ENCODE data around the gene PSMD6. TPM values are rescaled to one million over a fixed set of nuclear protein-coding genes. Genes with fewer than 3 reads are reported as not detected.

The PSMD6 gene
- total RNA-seq, 1 experiment from 2014 or later = 78.7 TPM

- no peak for DNase-seq (ENCODE audit: low read depth, low spot score)
- H3K9me2 ChIP-seq (ENCODE audit: insufficient read depth) = no peaks in the 10 kb centered on the region
- peaks cover 3 to 12% of the 10 kb centered on the region in 2 experiments; a peak in 2 of 4 replicates for H3K36me3 ChIP-seq (ENCODE audit: control insufficient read depth in 1 of 2, insufficient read depth in 2 of 2, low read length in 2 of 2)
- no peaks in the 10 kb centered on the region for H3K9me3 ChIP-seq (ENCODE audit: control insufficient read depth in 1 of 2, insufficient read depth in 1 of 2, low read depth in 1 of 2, low read length in 2 of 2)
- ChIA-PET CTCF (no interaction called here), RAD21 (ENCODE audit: low non-redundant PET in 1 of 2, low total read pairs in 2 of 2, uncharacterized antibody in 2 of 2, unreplicated experiment in 2 of 2) (no interaction called here), POLR2A (no interaction called here)
- no peak overlapping the region for H3K27ac ChIP-seq (ENCODE audit: low read depth, low read length)
- H3K4me3 ChIP-seq (replicated peaks in 1 of 2; ENCODE audit: low read depth in 1 of 2, low read length in 2 of 2) = no peak overlapping the region
- ATAC-seq = no peak
- no peak overlapping the region for H3K4me2 ChIP-seq (ENCODE audit: low read length)
- H2AFZ ChIP-seq (ENCODE audit: low read depth, low read length, poor library complexity, severe bottlenecking) = no peak overlapping the region
- no peak overlapping the region for H3K9ac ChIP-seq (ENCODE audit: low read length)
- H3K27me3 ChIP-seq (ENCODE audit: insufficient read depth, low read length) = no peaks in the 10 kb centered on the region
- no peaks in the 10 kb centered on the region for H3K4me1 ChIP-seq (ENCODE audit: control insufficient read depth in 1 of 2, insufficient read depth in 2 of 2, low read length in 2 of 2)
- intact Hi-C loops (cut with micrococcal nuclease) = no loop called here
- H4K20me1 ChIP-seq (ENCODE audit: insufficient read depth) = no peaks in the 10 kb centered on the region; the same call in 1 of the 2 replicates
- TF ChIP-seq POLR2AphosphoS5 (IDR thresholded peaks at IDR 0.05; ENCODE audit: low read depth, low read length) (no peak), ELF1 (IDR thresholded peaks at IDR 0.05; ENCODE audit: borderline replicate concordance, low read depth) (no peak), ZNF274 (IDR thresholded peaks at IDR 0.05; ENCODE audit: low read depth, low read length) (no peak), YY1 (IDR thresholded peaks at IDR 0.05; ENCODE audit: extremely low read depth, insufficient replicate concordance, low read depth, low read length) (no peak), ZBTB33 (IDR thresholded peaks at IDR 0.05; ENCODE audit: extremely low read depth, insufficient replicate concordance, low read length) (no peak), POLR2A (IDR thresholded peaks at IDR 0.05; ENCODE audit: borderline replicate concordance, extremely low read depth, insufficient read depth, insufficient read length) (no peak), EZH2phosphoT487 (IDR thresholded peaks at IDR 0.05; ENCODE audit: borderline replicate concordance) (no peak)
- BruUV-seq (replicated peaks) = no TSS peak
- peaks cover 4% of the 10 kb centered on the region; the same call in 1 of the 2 replicates for H3K79me2 ChIP-seq (ENCODE audit: insufficient read depth, low read length)
Measured at GRCh38 chr3:63980830-63981498, 42.3 kb downstream of the PSMD6 start.

All from HCT116 (cell line).